A549 (cell line): ENCODE results near the gene SH3RF3. TPM values are rescaled to one million over a fixed set of nuclear protein-coding genes. Genes with fewer than 3 reads are reported as not detected.

Experiments used
- ATAC-seq, 2 experiments: fragments of 200-7000 bp in 1 of 2; fragments of >200 bp in 1 of 2; cut with Nextera tagmentation in 1 of 2; cut with Tn5 transposase in 1 of 2; 3 replicates each; pipeline versions ENCODE4 v1.8.0 to v1.9.1; 2018 to 2020; ENCODE audit warnings: mild to moderate bottlenecking in 1 of 2, moderate library complexity in 1 of 2
- CTCF ChIA-PET: fragments of 300-600 bp; sonication (Branson Sonifier 250); formaldehyde crosslinking; extraction: SDS; loops from one replicate; lab custom pipeline; 2021; ENCODE audit warnings: antibody characterized with exemption, inconsistent platforms; lab: Yijun Ruan, JAX
- POLR2A ChIA-PET: fragments of 350-600 bp; formaldehyde crosslinking; extraction: SDS; loops from one replicate; lab custom pipeline; 2021; ENCODE audit warnings: antibody characterized with exemption, inconsistent platforms; lab: Yijun Ruan, JAX
- DNase-seq, 2 experiments: peaks; one replicate each; pipeline versions ENCODE4 v3.0.0 to v3.0.0-alpha.2; 2011 to 2016; ENCODE audit warnings: low read depth in 1 of 2, low spot score in 1 of 2
- FAIRE-seq: peaks from 2 replicates; lab custom pipeline; 2011; peaks lifted over from hg19 to GRCh38; lab: Jason Lieb, UNC
- H3K27ac ChIP-seq, 2 experiments: fragments of >200 bp; sonication (Bioruptor Twin); formaldehyde crosslinking; 3 replicates each; pipeline ENCODE4 v1.5.1; 2016 to 2017
- H3K4me1 ChIP-seq: fragments of >200 bp; sonication (Bioruptor Twin); formaldehyde crosslinking; 3 replicates; pipeline ENCODE4 v1.6.1; 2016
- H3K4me2 ChIP-seq: fragments of >200 bp; sonication (Bioruptor Twin); formaldehyde crosslinking; 3 replicates; pipeline ENCODE4 v1.6.1; 2016
- H3K4me3 ChIP-seq: fragments of >200 bp; sonication (Bioruptor Twin); formaldehyde crosslinking; 3 replicates; pipeline ENCODE4 v1.5.1; 2016
- H3K9me3 ChIP-seq: fragments of >200 bp; sonication (Bioruptor Twin); formaldehyde crosslinking; 3 replicates; pipeline ENCODE4 v1.6.1; 2016
- CBX8 ChIP-seq: fragments of 200-600 bp; sonication (generic); IDR thresholded peaks from 2 replicates; pipeline ENCODE4 v1.6.1; 2016
- E2F6 ChIP-seq: IDR thresholded peaks from 2 replicates; pipeline ENCODE4 v1.6.1; 2012; ENCODE audit warnings: low read depth, borderline replicate concordance
- EHF ChIP-seq: fragments of 250-450 bp; sonication (Bioruptor Pico); IDR thresholded peaks from 2 replicates; pipeline ENCODE4 v1.5.0; 2020; ENCODE audit warnings: mild to moderate bottlenecking
- EP300 ChIP-seq, 2 experiments: fragments of >200 bp; sonication (Bioruptor Twin); formaldehyde crosslinking; IDR thresholded peaks; 2 replicates in 1 of 2; 3 replicates in 1 of 2; pipeline ENCODE4 v1.6.1; 2016 to 2017
- ESRRA ChIP-seq: fragments of 150-350 bp; IDR thresholded peaks from 2 replicates; pipeline ENCODE4 v1.6.1; 2014; ENCODE audit warnings: mild to moderate bottlenecking, low read length, borderline replicate concordance
- FOSL2 ChIP-seq, 2 experiments: fragments of 450-650 bp in 1 of 2; fragments of >200 bp in 1 of 2; sonication (Bioruptor Twin) in 1 of 2; formaldehyde crosslinking; IDR thresholded peaks; 2 replicates each; pipeline versions ENCODE4 v1.5.0 to v1.6.1; 2016 to 2020; ENCODE audit warnings: mild to moderate bottlenecking in 1 of 2, moderate library complexity in 1 of 2
- GATA3 ChIP-seq: IDR thresholded peaks from 2 replicates; pipeline ENCODE4 v1.6.1; 2012; ENCODE audit warnings: borderline replicate concordance
- HOXA7 ChIP-seq: fragments of 250-450 bp; sonication (Bioruptor Pico); IDR thresholded peaks from 2 replicates; pipeline ENCODE4 v1.5.0; 2020; ENCODE audit warnings: mild to moderate bottlenecking, moderate library complexity
- HOXB5 ChIP-seq: fragments of 250-450 bp; sonication (Bioruptor Pico); IDR thresholded peaks from 2 replicates; pipeline ENCODE4 v1.5.0; 2020; ENCODE audit warnings: mild to moderate bottlenecking, moderate library complexity
- JUN ChIP-seq, 2 experiments: fragments of >200 bp; sonication (Bioruptor Twin); formaldehyde crosslinking; IDR thresholded peaks; 2 replicates in 1 of 2; 3 replicates in 1 of 2; pipeline ENCODE4 v1.6.1; 2016 to 2017
- KDM5A ChIP-seq: fragments of 200-600 bp; sonication (generic); IDR thresholded peaks from 2 replicates; pipeline ENCODE4 v1.6.1; 2016; ENCODE audit warnings: antibody characterized with exemption, mild to moderate bottlenecking
- NPAS2 ChIP-seq: fragments of 250-450 bp; sonication (Bioruptor Pico); IDR thresholded peaks from 2 replicates; pipeline ENCODE4 v1.8.0; 2022; ENCODE audit warnings: mild to moderate bottlenecking, moderate library complexity, borderline replicate concordance
- PHF8 ChIP-seq: fragments of 200-600 bp; sonication (generic); IDR thresholded peaks from 2 replicates; pipeline ENCODE4 v1.6.1; 2016; ENCODE audit warnings: low read depth, mild to moderate bottlenecking, antibody characterized with exemption, moderate library complexity, borderline replicate concordance
- POLR2A ChIP-seq: IDR thresholded peaks from 2 replicates; pipeline ENCODE4 v1.6.1; 2012; ENCODE audit warnings: mild to moderate bottlenecking, low read length
- RARB ChIP-seq: fragments of 250-450 bp; sonication (Bioruptor Pico); IDR thresholded peaks from 2 replicates; pipeline ENCODE4 v1.8.0; 2021; ENCODE audit warnings: mild to moderate bottlenecking, moderate library complexity
- RCOR1 ChIP-seq: fragments of 150-350 bp; IDR thresholded peaks from 2 replicates; pipeline ENCODE4 v1.6.1; 2014; ENCODE audit warnings: antibody characterized with exemption, low read length, low read depth
- REST ChIP-seq: fragments of 200-600 bp; sonication (generic); IDR thresholded peaks from 2 replicates; pipeline ENCODE4 v1.6.1; 2016; ENCODE audit warnings: antibody characterized with exemption, mild to moderate bottlenecking, moderate library complexity
- SREBF2 ChIP-seq: fragments of 450-650 bp; IDR thresholded peaks from 2 replicates; pipeline ENCODE4 v1.6.1; 2014; ENCODE audit warnings: mild to moderate bottlenecking, moderate library complexity
- TP53 ChIP-seq: fragments of 250-450 bp; sonication (Bioruptor Pico); IDR thresholded peaks from 2 replicates; pipeline ENCODE4 v1.5.0; 2021; ENCODE audit warnings: mild to moderate bottlenecking, moderate library complexity
- ZNF302 ChIP-seq: fragments of 250-450 bp; sonication (Bioruptor Pico); IDR thresholded peaks from 2 replicates; pipeline ENCODE4 v1.9.0; 2021; ENCODE audit warnings: inconsistent platforms, mild to moderate bottlenecking, moderate library complexity
- ZSCAN20 ChIP-seq: fragments of 250-450 bp; sonication (Bioruptor Pico); IDR thresholded peaks from 2 replicates; pipeline ENCODE4 v1.8.0; 2022; ENCODE audit warnings: mild to moderate bottlenecking, moderate library complexity
- WGBS: methylation state at CpG from one replicate; pipeline ENCODE4 v1.1.6; 2017; ENCODE audit errors: missing lambda C conversion rate; 5-methylcytosine and 5-hydroxymethylcytosine counted together
- polyA plus RNA-seq, 4 experiments: library from polyadenylated mRNA; depleted of rRNA in 3 of 4; stranded (reverse); fragments of >200 nt; fragmentation: RNase III in 1 of 4; extraction: RNeasy Plus Mini Kit Qiagen cat#74134 plus additional on column Dnase treatment in 1 of 4; gene quantifications; 2 replicates in 3 of 4; 3 replicates in 1 of 4; pipeline ENCODE4 v1.2.3, GENCODE V29; 2011 to 2017
- TF ChIP-seq, protein P1 (sequence below): fragments of >200 bp; sonication (Bioruptor Twin); formaldehyde crosslinking; IDR thresholded peaks from 3 replicates; pipeline ENCODE4 v1.5.1; 2016
- TF ChIP-seq, protein P2 (sequence below): IDR thresholded peaks from 2 replicates; pipeline ENCODE4 v1.6.1; 2012
- TF ChIP-seq, protein P3 (sequence below): fragments of 150-350 bp; IDR thresholded peaks from 2 replicates; pipeline ENCODE4 v1.6.1; 2014; ENCODE audit warnings: low read depth, mild to moderate bottlenecking, low read length
- TF ChIP-seq, protein P4 (sequence below): fragments of >200 bp; sonication (Bioruptor Twin); formaldehyde crosslinking; IDR thresholded peaks from 2 replicates; pipeline ENCODE4 v1.6.1; 2016
- TF ChIP-seq, protein P5 (sequence below): fragments of 450-650 bp; IDR thresholded peaks from 2 replicates; pipeline ENCODE4 v1.6.1; 2014; ENCODE audit warnings: antibody characterized with exemption

Gene SH3RF3
- polyA plus RNA-seq, 2 of the 4 experiments (the other 2 are of a cell fraction) = 0.04 to 0.21 TPM

GRCh38 chr2:109312902-109313301 lies 183.9 kb downstream of the SH3RF3 start:
- CTCF ChIA-PET = interaction anchor here (1.2 kb wide), 1 partner anchor 13 kb away, joined by 3 read pairs; no protein-coding TSS in a partner anchor
- DNase-seq (no peak), ATAC-seq (no peak), FAIRE-seq (no peak)
- WGBS = 66% methylated on average over 5 of the region's 5 CpGs
- POLR2A ChIA-PET = no interaction called here
- Histone ChIP-seq H3K9me3 (no peaks in the 10 kb centered on the region), H3K4me1 (no peaks in the 10 kb centered on the region), H3K4me2 (no peak overlapping the region), H3K27ac (no peak overlapping the region), H3K4me3 (no peak overlapping the region)
- no peak for TF ChIP-seq HOXB5 (CRISPR knock-in tag)
- TF ChIP-seq, protein P1, sequence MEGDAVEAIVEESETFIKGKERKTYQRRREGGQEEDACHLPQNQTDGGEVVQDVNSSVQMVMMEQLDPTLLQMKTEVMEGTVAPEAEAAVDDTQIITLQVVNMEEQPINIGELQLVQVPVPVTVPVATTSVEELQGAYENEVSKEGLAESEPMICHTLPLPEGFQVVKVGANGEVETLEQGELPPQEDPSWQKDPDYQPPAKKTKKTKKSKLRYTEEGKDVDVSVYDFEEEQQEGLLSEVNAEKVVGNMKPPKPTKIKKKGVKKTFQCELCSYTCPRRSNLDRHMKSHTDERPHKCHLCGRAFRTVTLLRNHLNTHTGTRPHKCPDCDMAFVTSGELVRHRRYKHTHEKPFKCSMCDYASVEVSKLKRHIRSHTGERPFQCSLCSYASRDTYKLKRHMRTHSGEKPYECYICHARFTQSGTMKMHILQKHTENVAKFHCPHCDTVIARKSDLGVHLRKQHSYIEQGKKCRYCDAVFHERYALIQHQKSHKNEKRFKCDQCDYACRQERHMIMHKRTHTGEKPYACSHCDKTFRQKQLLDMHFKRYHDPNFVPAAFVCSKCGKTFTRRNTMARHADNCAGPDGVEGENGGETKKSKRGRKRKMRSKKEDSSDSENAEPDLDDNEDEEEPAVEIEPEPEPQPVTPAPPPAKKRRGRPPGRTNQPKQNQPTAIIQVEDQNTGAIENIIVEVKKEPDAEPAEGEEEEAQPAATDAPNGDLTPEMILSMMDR = no peak
- no peak for TF ChIP-seq RCOR1
- TF ChIP-seq ZNF302 (CRISPR knock-in tag) = no peak
- TF ChIP-seq FOSL2 (IDR thresholded peaks at IDR 0.05) = no peak
- TF ChIP-seq FOSL2 (CRISPR knock-in tag; IDR thresholded peaks at IDR 0.05) = no peak
- TF ChIP-seq SREBF2 = no peak
- TF ChIP-seq, protein P2, sequence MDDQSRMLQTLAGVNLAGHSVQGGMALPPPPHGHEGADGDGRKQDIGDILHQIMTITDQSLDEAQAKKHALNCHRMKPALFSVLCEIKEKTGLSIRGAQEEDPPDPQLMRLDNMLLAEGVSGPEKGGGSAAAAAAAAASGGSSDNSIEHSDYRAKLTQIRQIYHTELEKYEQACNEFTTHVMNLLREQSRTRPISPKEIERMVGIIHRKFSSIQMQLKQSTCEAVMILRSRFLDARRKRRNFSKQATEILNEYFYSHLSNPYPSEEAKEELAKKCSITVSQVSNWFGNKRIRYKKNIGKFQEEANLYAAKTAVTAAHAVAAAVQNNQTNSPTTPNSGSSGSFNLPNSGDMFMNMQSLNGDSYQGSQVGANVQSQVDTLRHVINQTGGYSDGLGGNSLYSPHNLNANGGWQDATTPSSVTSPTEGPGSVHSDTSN = no peak
- TF ChIP-seq GATA3 = no peak
- no peak for TF ChIP-seq TP53 (CRISPR knock-in tag)
- TF ChIP-seq, protein P3, sequence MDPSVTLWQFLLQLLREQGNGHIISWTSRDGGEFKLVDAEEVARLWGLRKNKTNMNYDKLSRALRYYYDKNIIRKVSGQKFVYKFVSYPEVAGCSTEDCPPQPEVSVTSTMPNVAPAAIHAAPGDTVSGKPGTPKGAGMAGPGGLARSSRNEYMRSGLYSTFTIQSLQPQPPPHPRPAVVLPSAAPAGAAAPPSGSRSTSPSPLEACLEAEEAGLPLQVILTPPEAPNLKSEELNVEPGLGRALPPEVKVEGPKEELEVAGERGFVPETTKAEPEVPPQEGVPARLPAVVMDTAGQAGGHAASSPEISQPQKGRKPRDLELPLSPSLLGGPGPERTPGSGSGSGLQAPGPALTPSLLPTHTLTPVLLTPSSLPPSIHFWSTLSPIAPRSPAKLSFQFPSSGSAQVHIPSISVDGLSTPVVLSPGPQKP = no peak
- no peak for TF ChIP-seq PHF8
- TF ChIP-seq EHF (CRISPR knock-in tag) = no peak
- TF ChIP-seq, protein P4, sequence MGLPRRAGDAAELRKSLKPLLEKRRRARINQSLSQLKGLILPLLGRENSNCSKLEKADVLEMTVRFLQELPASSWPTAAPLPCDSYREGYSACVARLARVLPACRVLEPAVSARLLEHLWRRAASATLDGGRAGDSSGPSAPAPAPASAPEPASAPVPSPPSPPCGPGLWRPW = no peak
- TF ChIP-seq E2F6 = no peak
- no peak for TF ChIP-seq ZSCAN20 (CRISPR knock-in tag)
- TF ChIP-seq ESRRA = no peak
- TF ChIP-seq EP300 (IDR thresholded peaks at IDR 0.05) = no peak

GRCh38 chr2:109313343-109313742 lies 184.3 kb downstream of the SH3RF3 start:
- H3K4me2 ChIP-seq = no peak overlapping the region
- CTCF ChIA-PET = no interaction called here
- H3K4me3 ChIP-seq = no peak overlapping the region
- TF ChIP-seq KDM5A = no peak
- TF ChIP-seq EHF (CRISPR knock-in tag) = no peak
- TF ChIP-seq, protein P5, sequence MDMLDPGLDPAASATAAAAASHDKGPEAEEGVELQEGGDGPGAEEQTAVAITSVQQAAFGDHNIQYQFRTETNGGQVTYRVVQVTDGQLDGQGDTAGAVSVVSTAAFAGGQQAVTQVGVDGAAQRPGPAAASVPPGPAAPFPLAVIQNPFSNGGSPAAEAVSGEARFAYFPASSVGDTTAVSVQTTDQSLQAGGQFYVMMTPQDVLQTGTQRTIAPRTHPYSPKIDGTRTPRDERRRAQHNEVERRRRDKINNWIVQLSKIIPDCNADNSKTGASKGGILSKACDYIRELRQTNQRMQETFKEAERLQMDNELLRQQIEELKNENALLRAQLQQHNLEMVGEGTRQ = no peak
- TF ChIP-seq NPAS2 = no peak
- no peak for TF ChIP-seq POLR2A
- no peak for TF ChIP-seq PHF8
- no peak for TF ChIP-seq RARB (CRISPR knock-in tag)
- no peak for TF ChIP-seq HOXA7
- TF ChIP-seq REST = no peak
- no peak for TF ChIP-seq CBX8
- TF ChIP-seq JUN (IDR thresholded peaks at IDR 0.05) = no peak
- no peak for ATAC-seq
- no peaks in the 10 kb centered on the region for H3K9me3 ChIP-seq
- no peak for FAIRE-seq
- no peaks in the 10 kb centered on the region for H3K4me1 ChIP-seq
- POLR2A ChIA-PET = no interaction called here
- no peak overlapping the region for H3K27ac ChIP-seq
- no peak for DNase-seq
- WGBS = 0% methylated on average over 2 of the region's 4 CpGs
